Measurements from ENCODE around the gene SLC12A2. TPM values are rescaled to one million over a fixed set of nuclear protein-coding genes. Genes with fewer than 3 reads are reported as not detected.
A peak's percentile ranks its signal among the peaks of the same experiment; 100 is the strongest.

Gene SLC12A2
- total and polyA plus RNA-seq, 9 of the 15 experiments (the other 6 are each of a cell fraction or from before 2014, with no cell fraction given) = 5.1 to 20.3 (median 12.6) TPM

GRCh38 chr5:128083811-128084227 lies 253 bp downstream of the SLC12A2 start (continued):
- TF ChIP-seq LEF1 (IDR thresholded peaks at IDR 0.05) (no peak), CBX1 (IDR thresholded peaks at IDR 0.05; ENCODE audit: low read depth) (0 out of 2 replicates have a peak, but pooled peaks have one; percentile 16)
- TF ChIP-seq, protein P1, sequence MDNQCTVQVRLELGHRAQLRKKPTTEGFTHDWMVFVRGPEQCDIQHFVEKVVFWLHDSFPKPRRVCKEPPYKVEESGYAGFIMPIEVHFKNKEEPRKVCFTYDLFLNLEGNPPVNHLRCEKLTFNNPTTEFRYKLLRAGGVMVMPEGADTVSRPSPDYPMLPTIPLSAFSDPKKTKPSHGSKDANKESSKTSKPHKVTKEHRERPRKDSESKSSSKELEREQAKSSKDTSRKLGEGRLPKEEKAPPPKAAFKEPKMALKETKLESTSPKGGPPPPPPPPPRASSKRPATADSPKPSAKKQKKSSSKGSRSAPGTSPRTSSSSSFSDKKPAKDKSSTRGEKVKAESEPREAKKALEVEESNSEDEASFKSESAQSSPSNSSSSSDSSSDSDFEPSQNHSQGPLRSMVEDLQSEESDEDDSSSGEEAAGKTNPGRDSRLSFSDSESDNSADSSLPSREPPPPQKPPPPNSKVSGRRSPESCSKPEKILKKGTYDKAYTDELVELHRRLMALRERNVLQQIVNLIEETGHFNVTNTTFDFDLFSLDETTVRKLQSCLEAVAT (IDR thresholded peaks at IDR 0.05) = no peak

- Histone ChIP-seq H3K4me1 (replicated peaks in 1 of 2; ENCODE audit: control insufficient read depth in 2 of 2, insufficient read depth in 2 of 2, low read length in 2 of 2) (peaks cover 14 to 20% of the 10 kb centered on the region in 2 experiments; a peak in 4 of 5 replicates), H3K9ac (ENCODE audit: insufficient read depth in 1 of 2, low read depth in 2 of 2, low read length in 2 of 2) (peak overlapping the region; percentile 78 to 95), H3K9me3 (replicated peaks; ENCODE audit: control insufficient read depth, insufficient read depth, low read depth, low read length) (no peaks in the 10 kb centered on the region), H3K79me2 (ENCODE audit: control insufficient read depth, insufficient read depth, low read length) (peaks cover 78% of the 10 kb centered on the region), H2AFZ (ENCODE audit: low read depth, low read length) (peak overlapping the region; percentile 69), H4K20me1 (replicated peaks; ENCODE audit: control insufficient read depth, insufficient read depth, low read length) (peaks cover 6% of the 10 kb centered on the region; the same call in 1 of the 2 replicates), H3K4me2 (ENCODE audit: insufficient read depth, low read length) (peak overlapping the region; percentile 93), H3K9me1 (ENCODE audit: control insufficient read depth, insufficient read depth, low read length) (no peaks in the 10 kb centered on the region), H3K27ac (ENCODE audit: extremely low read depth, low read depth, low read length) (peak overlapping the region; percentile 89; the same call in 2 of the 3 replicates), H3K27me3 (ENCODE audit: control insufficient read depth in 2 of 2, insufficient read depth in 2 of 2, low read length in 2 of 2) (no peaks in the 10 kb centered on the region), H3K4me3 (peak overlapping the region; percentile 80), H3K36me3 (ENCODE audit: control insufficient read depth, insufficient read depth, low read length) (peaks cover 5% of the 10 kb centered on the region; the same call in 1 of the 3 replicates)
- CTCF ChIA-PET (ENCODE audit: low intra/inter-chr PET ratio) = interaction anchor here (0.6 kb wide), 1 partner anchor 502 kb away, joined by 3 read pairs; no protein-coding TSS in a partner anchor
- POLR2A ChIA-PET = interaction anchor here (0.7 to 1.5 kb wide), 5 partner anchors 8 to 520 kb away, joined by 3 to 4 read pairs (median 3); no protein-coding TSS in a partner anchor
- FAIRE-seq (peak; percentile 74), ATAC-seq (peak; percentile 2), DNase-seq (ENCODE audit: extremely low read depth in 1 of 4, low spot score in 3 of 4) (peak; percentile 13 to 64 (median 27))
- intact Hi-C loops (cut with micrococcal nuclease) = loop anchor here (5.0 to 10.0 kb wide), 5 partner anchors 113 to 1013 kb away; no protein-coding TSS in a partner anchor
- in situ Hi-C loops (cut with MboI) = no loop called here
- no TSS peak for BruUV-seq (replicated peaks)
- under 1% methylated on average over 48 of the region's 71 CpGs for WGBS (ENCODE audit: insufficient coverage, low coverage, missing lambda C conversion rate)
- TF ChIP-seq, protein P2, sequence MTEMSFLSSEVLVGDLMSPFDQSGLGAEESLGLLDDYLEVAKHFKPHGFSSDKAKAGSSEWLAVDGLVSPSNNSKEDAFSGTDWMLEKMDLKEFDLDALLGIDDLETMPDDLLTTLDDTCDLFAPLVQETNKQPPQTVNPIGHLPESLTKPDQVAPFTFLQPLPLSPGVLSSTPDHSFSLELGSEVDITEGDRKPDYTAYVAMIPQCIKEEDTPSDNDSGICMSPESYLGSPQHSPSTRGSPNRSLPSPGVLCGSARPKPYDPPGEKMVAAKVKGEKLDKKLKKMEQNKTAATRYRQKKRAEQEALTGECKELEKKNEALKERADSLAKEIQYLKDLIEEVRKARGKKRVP (CRISPR knock-in tag; IDR thresholded peaks at IDR 0.05) = no peak
- no peak for TF ChIP-seq BHLHE40 (IDR thresholded peaks at IDR 0.05; ENCODE audit: low read length)
- no peak for TF ChIP-seq RFX1 (IDR thresholded peaks at IDR 0.05)
- TF ChIP-seq YY1 (IDR thresholded peaks at IDR 0.05; ENCODE audit: borderline replicate concordance in 1 of 3, control insufficient read depth in 1 of 3, extremely low read depth in 1 of 3, insufficient read depth in 3 of 3, insufficient read length in 1 of 3, insufficient replicate concordance in 2 of 3, low read depth in 1 of 3, low read length in 2 of 3) = no peak
- no peak for TF ChIP-seq CBFB (CRISPR knock-in tag; IDR thresholded peaks at IDR 0.05)
- TF ChIP-seq SNAPC5 (CRISPR knock-in tag; IDR thresholded peaks at IDR 0.05) = no peak
- TF ChIP-seq E2F6 (IDR thresholded peaks at IDR 0.05; ENCODE audit: borderline replicate concordance in 1 of 2, extremely low read depth in 1 of 2, insufficient read depth in 1 of 2, insufficient read length in 1 of 2, low read depth in 1 of 2, low read length in 1 of 2, poor library complexity in 1 of 2, severe bottlenecking in 1 of 2) = peak in 1 of 2 experiments; percentile 4
- no peak for TF ChIP-seq ZNF24 (IDR thresholded peaks at IDR 0.05)
- no peak for TF ChIP-seq ZNF696 (CRISPR knock-in tag; conservative IDR thresholded peaks at IDR 0.05)
Observed at GRCh38 chr5:128084228-128085167, 932 bp downstream of the SLC12A2 start.
